Heart left ventricle (tissue), 16 donors: Measurements from ENCODE around the gene STARD3. TPM values are rescaled to one million over a fixed set of nuclear protein-coding genes. Genes with fewer than 3 reads are reported as not detected.

ENCODE experiments used
- ATAC-seq, 4 donors: fragments of 200-7000 bp; cut with Tn5 transposase; one replicate each; pipeline ENCODE4 v1.9.1; 2020 to 2022; ENCODE audit warnings: moderate library complexity in 4 of 4, mild to moderate bottlenecking in 3 of 4, moderate number of reproducible peaks in 1 of 4
- DNase-seq, 5 donors: peaks; one replicate each; pipeline ENCODE4 v3.0.0-alpha.2; 2020
- H3K27ac ChIP-seq, 12 donors: fragments of 200-600 bp; sonication (generic) in 4 of 12; one replicate each; pipeline versions ENCODE4 v1.5.0 to v1.8.0; 2016 to 2022; ENCODE audit warnings: mild to moderate bottlenecking in 2 of 12
- H3K27me3 ChIP-seq, 9 donors: fragments of 200-600 bp; sonication (generic) in 2 of 9; one replicate each; pipeline versions ENCODE4 v1.5.1 to v1.8.0; 2016 to 2022; ENCODE audit warnings: mild to moderate bottlenecking in 3 of 9
- H3K36me3 ChIP-seq, 9 donors: fragments of 200-600 bp; sonication (generic) in 2 of 9; one replicate each; pipeline versions ENCODE4 v1.5.0 to v1.8.0; 2018 to 2022; ENCODE audit warnings: mild to moderate bottlenecking in 2 of 9
- H3K4me1 ChIP-seq, 12 donors: fragments of 200-600 bp; sonication (generic) in 4 of 12; one replicate each; pipeline versions ENCODE4 v1.5.0 to v1.8.0; 2016 to 2022; ENCODE audit warnings: mild to moderate bottlenecking in 3 of 12
- H3K4me3 ChIP-seq, 12 donors: fragments of 200-600 bp; sonication (generic) in 4 of 12; one replicate each; pipeline versions ENCODE4 v1.5.0 to v1.8.0; 2017 to 2022; ENCODE audit warnings: mild to moderate bottlenecking in 9 of 12, moderate library complexity in 4 of 12
- H3K9me3 ChIP-seq, 12 donors: fragments of 200-600 bp; sonication (generic) in 4 of 12; one replicate each; pipeline versions ENCODE4 v1.5.0 to v1.8.0; 2016 to 2022; ENCODE audit warnings: mild to moderate bottlenecking in 1 of 12
- CTCF ChIP-seq, 12 donors: fragments of 200-600 bp; sonication (generic) in 4 of 12; IDR thresholded peaks; one replicate each; pipeline versions ENCODE4 v1.5.0 to v1.8.0; 2018 to 2022; ENCODE audit warnings: antibody characterized with exemption in 12 of 12, mild to moderate bottlenecking in 5 of 12
- POLR2A ChIP-seq, 2 donors: fragments of 450-650 bp; IDR thresholded peaks; one replicate each; pipeline ENCODE4 v1.6.1; 2017; ENCODE audit warnings: antibody characterized with exemption in 2 of 2, mild to moderate bottlenecking in 2 of 2, moderate library complexity in 2 of 2
- WGBS, 4 donors: extraction: QIAGEN DNeasy Blood & Tissue Kit in 2 of 4; methylation state at CpG; one replicate each; pipeline versions ENCODE4 v1.1.5 to v1.1.7; 2013 to 2018; 5-methylcytosine and 5-hydroxymethylcytosine counted together
- intact Hi-C, 10 donors: fragments of 100-400 bp; cut with DNase I; formaldehyde crosslinking; loops; one replicate each; pipeline versions ENCODE4 v1.11.1 to v1.14.2; 2022
- polyA plus RNA-seq, 2 donors: library from polyadenylated mRNA; stranded (reverse); fragments of 200-250 nt; gene quantifications; one replicate each; pipeline ENCODE4 v1.2.3, GENCODE V29; 2013
- total RNA-seq, 9 donors: library from RNA; depleted of rRNA in 2 of 9; stranded (reverse); fragments of >200 nt in 2 of 9; fragmentation: NEBNext Ultra II Directional in 3 of 9; extraction: Animal tissue kit (Norgen Biotek cat#: 25700) in 3 of 9; gene quantifications; one replicate each; pipeline versions ENCODE4 v1.1.0 to v1.2.4, GENCODE V29; 2016 to 2023
- donor health status: ischemic (EF 13 %, LVEDD 7.1; RV severe dilation, severe dysfunction).
- donor health status: healthy with polysubstance abuse.
- donor health status: DM: no; HTN: yes; CAD: no.
- donor health status: DM: no; HTN: no; CAD: no.
- donor health status: ischemic (EF 25% LVEDD 6.9; RV normal size, moderate dysfunction).
- donor health status: ischemic (EF 25% LVEDD 5.7; RV mildly dilated, moderate dysfunction).
- donor health status: healthy.
- donor health status: DM: yes; HTN: yes; CAD: no.
- donor health status: ischemic (EF 35%, LVEDD 5.7; RV mildly dilated, moderate dysfunction).
- donor health status: nonischemic (EF 11% LVEDD 7.7; RV severe dilation, severe dysfunction).
- donor health status: DM: yes; HTN: yes; CAD: no.
- donor health status: PGD.
- donor health status: ischemic (EF 29% LVEDD 5.4; RV normal size, mild dysfunction).
- donor health status: nonischemic (EF 23%, LVEDD 6.1; RV moderate dilation, normal function).

Gene STARD3
- total and polyA plus RNA-seq, 11 donors = 14.1 to 57.2 (median 24.2) TPM

DNA sequence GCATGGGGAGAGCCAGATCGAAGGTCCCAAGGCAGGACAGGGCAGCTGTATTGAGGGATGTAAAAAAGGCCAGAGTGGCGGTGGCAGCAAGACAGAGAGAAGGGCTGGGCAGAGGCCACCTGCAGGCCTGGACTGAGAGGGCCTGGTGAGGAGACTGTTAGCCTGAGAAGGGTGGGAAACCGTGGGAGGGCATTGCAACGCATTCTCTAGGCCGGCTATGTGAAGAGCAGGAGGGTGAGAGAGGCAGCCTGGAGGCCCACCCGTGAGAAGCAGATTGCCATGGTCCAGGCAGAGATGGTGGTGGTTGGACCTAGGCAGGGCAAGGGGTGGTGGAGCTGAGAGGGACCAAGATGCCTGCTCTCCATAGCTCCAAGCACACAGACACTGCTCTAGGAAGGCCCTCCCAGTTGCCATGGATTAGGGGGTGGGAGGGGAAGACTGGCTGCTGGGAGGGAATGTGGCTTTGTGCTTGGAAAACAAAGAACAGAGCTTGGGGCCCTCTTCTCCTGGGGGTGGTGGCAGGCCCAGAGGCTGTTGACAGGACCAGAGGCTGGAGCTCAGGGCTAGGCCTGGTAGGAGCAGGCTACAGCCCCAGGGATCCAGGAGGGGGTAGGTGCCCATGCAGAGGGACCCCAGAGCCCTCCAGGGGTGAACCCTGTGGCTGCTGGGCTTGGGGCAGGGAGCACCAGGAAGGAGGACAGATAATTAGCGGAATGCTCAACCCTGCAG, 15.8 kb downstream of the STARD3 start:
- 59 to 61% (median 60%) methylated on average over 7 of the region's 7 CpGs for WGBS, 4 donors
- Histone ChIP-seq H3K27me3 (no peaks in the 10 kb centered on the region), H3K27ac (peak overlapping the region in 4 of 12 donors; percentile 9 to 47 (median 20)), H3K36me3 (peaks cover 0 to 28% (median 5%) of the 10 kb centered on the region in 9 donors), H3K4me3 (no peak overlapping the region), H3K9me3 (no peaks in the 10 kb centered on the region), H3K4me1 (peaks cover 0 to 43% (median 8%) of the 10 kb centered on the region in 12 donors)
- intact Hi-C loops = no loop called here
- DNase-seq = no peak
- peak in 1 of 4 donors; percentile 18 for ATAC-seq
- TF ChIP-seq CTCF (IDR thresholded peaks at IDR 0.05) = no peak
- TF ChIP-seq POLR2A (IDR thresholded peaks at IDR 0.05) = no peak

- TF ChIP-seq POLR2A (IDR thresholded peaks at IDR 0.05) (no peak), CTCF (IDR thresholded peaks at IDR 0.05) (no peak)
- ATAC-seq (peak in 1 of 4 donors; percentile 10), DNase-seq (no peak)
- Histone ChIP-seq H3K27ac (peak overlapping the region in 4 of 12 donors; percentile 9 to 47 (median 20)), H3K4me1 (peaks cover 0 to 48% (median 9%) of the 10 kb centered on the region in 12 donors), H3K36me3 (peaks cover 0 to 33% (median 5%) of the 10 kb centered on the region in 9 donors), H3K4me3 (no peak overlapping the region), H3K9me3 (no peaks in the 10 kb centered on the region), H3K27me3 (no peaks in the 10 kb centered on the region)
- 72 to 81% (median 80%) methylated on average over 7 to 12 of the region's 12 CpGs for WGBS, 4 donors
- intact Hi-C loops = no loop called here
Observed at GRCh38 chr17:39653316-39653661, 16.3 kb downstream of the STARD3 start.

DNA sequence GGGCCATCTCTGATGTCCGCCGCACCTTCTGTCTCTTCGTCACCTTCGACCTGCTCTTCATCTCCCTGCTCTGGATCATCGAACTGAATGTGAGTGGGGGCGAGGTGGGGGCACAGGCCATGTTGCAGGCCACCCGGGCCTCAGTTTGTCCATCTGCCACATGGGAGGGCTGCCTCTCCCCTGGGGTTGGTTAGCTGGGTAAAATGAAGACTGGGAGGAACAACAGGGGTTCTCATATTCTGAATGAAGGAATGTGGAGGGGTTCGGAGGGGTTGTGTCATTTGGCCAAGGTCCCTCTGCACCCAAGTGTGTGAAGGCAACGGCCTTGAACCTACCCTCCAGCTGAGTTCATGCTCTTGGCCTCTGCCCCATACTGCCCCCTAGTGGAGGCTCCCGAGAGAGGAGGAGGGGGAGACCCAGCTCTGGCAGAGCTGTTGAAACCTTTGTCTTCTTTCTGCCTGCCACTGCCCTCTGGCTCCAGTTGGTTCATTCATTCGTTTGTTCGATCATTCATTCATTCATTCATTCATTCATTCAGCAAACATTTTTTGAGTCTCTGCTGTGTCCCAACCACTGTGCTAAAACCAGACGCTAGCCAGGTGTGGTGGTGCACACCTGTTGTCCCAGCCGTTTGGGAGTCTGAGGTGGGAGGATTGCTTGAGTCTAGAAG, 16.9 kb downstream of the STARD3 start:
- intact Hi-C loops = no loop called here
- H3K27me3 ChIP-seq = no peaks in the 10 kb centered on the region
- H3K27ac ChIP-seq = peak overlapping the region in 1 of 12 donors; percentile 47
- peaks cover 0 to 53% (median 13%) of the 10 kb centered on the region in 12 donors for H3K4me1 ChIP-seq
- TF ChIP-seq POLR2A (IDR thresholded peaks at IDR 0.05) (no peak), CTCF (IDR thresholded peaks at IDR 0.05) (peak; percentile 65 to 91 (median 78))
- peaks cover 0 to 37% (median 5%) of the 10 kb centered on the region in 9 donors for H3K36me3 ChIP-seq
- DNase-seq (peak in 4 of 5 donors; percentile 59 to 84 (median 69)), ATAC-seq (peak; percentile 25 to 64 (median 48))
- no peak overlapping the region for H3K4me3 ChIP-seq
- H3K9me3 ChIP-seq = no peaks in the 10 kb centered on the region
- WGBS, 4 donors = 67 to 72% (median 69%) methylated on average over 14 of the region's 14 CpGs

DNA sequence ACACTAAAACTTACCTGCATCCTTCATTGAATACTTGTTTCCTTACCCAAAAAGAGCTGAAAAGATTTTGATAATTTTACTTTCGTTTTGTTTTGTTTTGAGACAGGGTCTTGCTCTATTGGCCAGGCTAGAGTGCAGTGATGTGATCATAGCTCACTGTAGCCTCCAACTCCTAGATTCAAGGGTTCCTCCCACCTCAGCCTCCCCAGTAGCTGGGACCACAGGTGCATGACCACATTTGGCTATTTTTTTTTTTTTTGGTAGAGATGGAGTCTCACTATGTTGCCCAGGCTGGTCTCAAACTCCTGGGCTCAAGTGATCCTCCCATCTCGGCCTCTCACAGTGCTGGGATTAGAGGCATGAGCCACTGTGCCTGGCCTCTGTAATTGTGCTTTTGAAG, 18.2 kb downstream of the STARD3 start:
- H3K27ac ChIP-seq = no peak overlapping the region
- intact Hi-C loops = no loop called here
- WGBS, 4 donors = 89 to 98% (median 93%) methylated on average over 2 of the region's 2 CpGs
- no peak for ATAC-seq
- H3K27me3 ChIP-seq = no peaks in the 10 kb centered on the region
- TF ChIP-seq CTCF (IDR thresholded peaks at IDR 0.05) = no peak
- TF ChIP-seq POLR2A (IDR thresholded peaks at IDR 0.05) = no peak
- peaks cover 0 to 39% (median 6%) of the 10 kb centered on the region in 9 donors for H3K36me3 ChIP-seq
- no peak for DNase-seq
- H3K9me3 ChIP-seq = no peaks in the 10 kb centered on the region
- peaks cover 3 to 66% (median 21%) of the 10 kb centered on the region in 12 donors for H3K4me1 ChIP-seq
- no peak overlapping the region for H3K4me3 ChIP-seq
